HG02884 (cell line): Measurements from ENCODE around the gene SNX14.

Experiments
- ATAC-seq: cut with Tn5 transposase; IDR thresholded peaks from one replicate; pipeline ENCODE4 v1.9.1; 2021; ENCODE audit warnings: mild to moderate bottlenecking, moderate library complexity; ENCODE audit not compliant: unreplicated experiment

Gene SNX14

DNA sequence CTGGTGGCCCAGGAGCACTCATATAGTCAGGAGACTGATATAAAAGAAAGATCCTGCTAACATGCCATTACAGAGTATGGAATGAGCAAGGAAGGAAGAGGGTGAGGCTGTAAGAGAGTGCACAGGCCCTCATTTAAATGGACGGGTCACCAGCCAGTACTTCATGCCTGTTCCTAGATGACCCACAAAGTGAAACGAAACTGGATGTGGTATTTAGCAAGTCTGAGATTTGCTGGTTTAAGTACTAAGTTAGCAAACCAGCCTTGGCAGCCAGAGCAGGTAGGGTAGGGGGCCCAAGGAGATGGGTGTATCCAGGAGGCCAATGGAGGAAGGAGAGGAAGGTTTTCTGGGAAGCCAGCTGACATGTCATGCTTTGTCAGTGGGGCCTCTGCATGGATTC lies 127.9 kb downstream of the SNX14 start:
- peak; percentile 32 for ATAC-seq

- no peak for ATAC-seq
Measured at GRCh38 chr6:85464722-85465150, 128.9 kb downstream of the SNX14 start.

- no peak for ATAC-seq
Measured at GRCh38 chr6:85464260-85464644, 129.4 kb downstream of the SNX14 start.

DNA sequence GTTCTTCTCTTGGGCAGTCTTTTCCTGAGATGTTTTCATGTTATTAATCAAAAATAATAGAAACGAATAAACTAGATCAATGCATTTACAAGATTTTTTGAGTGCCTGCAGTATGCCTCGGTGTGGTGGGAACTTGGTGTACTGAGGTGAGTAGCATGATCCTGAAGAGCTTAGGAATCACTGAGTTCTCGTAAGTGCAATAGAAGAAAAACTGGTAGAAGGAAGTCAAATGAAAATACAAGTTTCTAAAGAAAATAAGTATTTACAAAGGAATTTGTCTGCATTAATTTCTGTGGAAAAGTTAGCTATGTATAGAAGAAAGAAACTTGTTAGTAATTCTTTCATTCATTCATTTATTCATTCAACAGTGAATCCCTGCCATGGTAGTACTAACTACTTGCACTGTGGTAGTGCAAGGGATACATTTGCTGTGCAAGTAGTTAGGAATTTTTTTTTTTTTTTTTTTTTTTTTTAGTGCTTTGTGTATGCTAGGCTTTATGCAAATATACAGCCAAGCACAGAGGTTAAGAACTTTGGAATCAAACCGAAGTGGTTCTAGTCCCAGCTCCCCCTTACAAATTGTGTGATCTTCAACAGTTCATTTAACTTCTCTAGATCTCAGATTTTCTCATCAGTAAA lies 129.9 kb downstream of the SNX14 start:
- no peak for ATAC-seq

GRCh38 chr6:85462673-85463072 lies 131.0 kb downstream of the SNX14 start:
- ATAC-seq = no peak

DNA sequence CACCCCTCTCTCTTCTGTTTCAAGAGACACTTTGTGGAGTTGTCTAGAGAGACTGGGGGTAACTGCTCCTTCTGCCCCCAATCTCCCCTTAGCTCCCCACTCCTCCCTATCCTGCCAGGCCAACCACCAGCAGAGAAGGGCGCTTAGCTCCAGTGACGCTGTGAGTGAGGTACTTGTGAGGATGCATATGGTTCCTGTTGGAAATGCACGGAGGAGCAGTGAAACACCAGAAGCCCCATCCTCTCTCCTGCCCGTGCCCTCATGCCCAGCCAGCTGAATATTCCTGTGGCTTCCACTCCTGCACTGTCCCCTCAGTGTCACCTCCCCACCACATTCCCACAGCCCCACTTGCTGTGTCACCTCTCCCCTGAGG lies 131.9 kb downstream of the SNX14 start:
- ATAC-seq = no peak

GRCh38 chr6:85460921-85461797 lies 132.5 kb downstream of the SNX14 start:
- ATAC-seq = peak; percentile 81

DNA sequence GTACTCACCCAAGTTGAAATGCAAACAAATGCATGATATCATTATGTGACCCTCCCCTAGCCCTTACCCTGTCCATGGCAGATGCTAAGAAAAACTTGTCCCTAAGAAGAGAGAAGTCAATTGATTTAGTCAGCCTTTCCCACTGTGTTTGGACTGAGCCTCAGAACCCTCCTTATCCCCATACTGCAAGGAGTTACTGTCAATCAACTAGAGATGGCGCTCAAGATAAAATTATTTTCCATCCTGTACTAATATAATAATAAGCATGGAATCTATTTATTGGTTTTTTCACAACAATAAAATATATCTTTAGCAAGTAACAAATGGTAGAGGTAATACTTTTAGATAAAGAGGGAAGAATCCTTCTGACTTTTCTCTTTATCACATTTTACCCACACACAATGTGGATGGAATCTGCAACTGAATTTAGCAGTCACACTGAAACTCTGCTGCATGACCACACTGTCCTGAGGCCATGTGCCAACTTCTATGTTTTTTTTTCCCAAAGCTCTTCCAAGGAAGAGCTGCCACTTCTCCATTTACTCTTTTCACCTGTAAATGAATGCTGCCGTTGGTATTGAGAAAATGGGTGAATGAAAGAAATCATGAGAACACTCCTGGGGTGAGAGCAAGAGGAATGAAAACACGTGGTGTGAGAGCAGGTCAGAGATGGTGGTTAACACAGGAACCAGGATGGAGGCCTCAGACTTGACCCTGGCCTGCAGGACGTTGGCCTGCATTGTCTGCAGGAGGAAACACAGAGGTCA lies 133.3 kb downstream of the SNX14 start:
- ATAC-seq = no peak

- ATAC-seq = no peak
Measured at GRCh38 chr6:85459224-85459901, 134.3 kb downstream of the SNX14 start.

GRCh38 chr6:85458782-85459181 lies 134.9 kb downstream of the SNX14 start:
- no peak for ATAC-seq

- ATAC-seq = no peak
Measured at GRCh38 chr6:85458184-85458583, 135.5 kb downstream of the SNX14 start.

- ATAC-seq = no peak
Measured at GRCh38 chr6:85456782-85457181, 136.9 kb downstream of the SNX14 start.
